HG02884 (cell line): ENCODE data around the gene KLK6.

ENCODE experiments used
- ATAC-seq: cut with Tn5 transposase; IDR thresholded peaks from one replicate; pipeline ENCODE4 v1.9.1; 2021; ENCODE audit warnings: mild to moderate bottlenecking, moderate library complexity; ENCODE audit not compliant: unreplicated experiment

The KLK6 gene

DNA sequence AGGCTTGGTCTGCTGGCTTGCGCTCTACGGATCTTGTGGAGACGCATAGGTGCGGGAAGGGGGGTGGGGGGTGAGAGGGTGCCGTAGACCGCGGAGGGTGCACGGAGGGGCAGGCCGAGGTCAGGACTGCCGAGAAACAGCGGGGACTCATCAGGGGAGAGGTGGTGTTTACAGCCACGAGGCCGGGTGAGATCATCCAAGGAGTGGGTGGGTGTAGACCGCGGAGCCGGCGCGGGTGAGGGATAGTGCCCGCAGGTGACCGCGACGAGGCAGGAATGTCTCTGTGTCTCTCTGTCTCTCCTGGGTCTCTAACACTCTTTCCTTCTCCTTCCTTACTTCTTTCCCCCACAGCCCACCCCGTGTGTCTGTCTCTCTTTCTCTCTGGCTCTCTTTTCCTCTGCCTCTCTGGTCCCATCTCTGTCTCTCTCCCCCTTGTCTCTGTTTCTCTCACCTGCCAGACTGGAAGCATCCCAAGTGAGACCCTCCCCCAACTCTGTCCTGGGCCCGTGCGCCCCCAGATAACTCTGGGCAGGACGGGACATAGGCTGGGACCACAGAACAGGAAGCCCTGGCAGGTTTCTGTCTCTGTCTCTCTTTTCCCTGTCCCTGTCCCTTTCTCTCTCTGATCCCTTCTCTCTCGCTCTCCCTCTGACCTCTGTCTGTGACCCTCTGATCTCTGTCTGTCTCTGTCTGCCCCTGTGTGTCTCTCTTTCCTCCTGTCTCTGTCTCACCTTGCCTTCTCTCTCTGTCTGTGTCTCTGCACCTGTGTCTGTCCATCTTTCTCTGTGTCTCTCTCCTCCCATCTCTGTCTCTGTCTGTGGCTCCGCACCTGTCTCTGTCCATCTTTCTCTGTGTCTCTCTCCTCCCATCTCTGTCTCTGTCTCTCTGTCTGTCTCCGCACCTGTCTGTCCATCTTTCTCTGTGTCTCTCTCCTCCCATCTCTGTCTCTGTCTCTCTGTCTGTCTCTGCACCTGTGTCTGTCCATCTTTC, 56.4 kb downstream of the KLK6 start:
- no peak for ATAC-seq

GRCh38 chr19:50912102-50912599, 57.2 kb downstream of the KLK6 start:
- no peak for ATAC-seq

DNA sequence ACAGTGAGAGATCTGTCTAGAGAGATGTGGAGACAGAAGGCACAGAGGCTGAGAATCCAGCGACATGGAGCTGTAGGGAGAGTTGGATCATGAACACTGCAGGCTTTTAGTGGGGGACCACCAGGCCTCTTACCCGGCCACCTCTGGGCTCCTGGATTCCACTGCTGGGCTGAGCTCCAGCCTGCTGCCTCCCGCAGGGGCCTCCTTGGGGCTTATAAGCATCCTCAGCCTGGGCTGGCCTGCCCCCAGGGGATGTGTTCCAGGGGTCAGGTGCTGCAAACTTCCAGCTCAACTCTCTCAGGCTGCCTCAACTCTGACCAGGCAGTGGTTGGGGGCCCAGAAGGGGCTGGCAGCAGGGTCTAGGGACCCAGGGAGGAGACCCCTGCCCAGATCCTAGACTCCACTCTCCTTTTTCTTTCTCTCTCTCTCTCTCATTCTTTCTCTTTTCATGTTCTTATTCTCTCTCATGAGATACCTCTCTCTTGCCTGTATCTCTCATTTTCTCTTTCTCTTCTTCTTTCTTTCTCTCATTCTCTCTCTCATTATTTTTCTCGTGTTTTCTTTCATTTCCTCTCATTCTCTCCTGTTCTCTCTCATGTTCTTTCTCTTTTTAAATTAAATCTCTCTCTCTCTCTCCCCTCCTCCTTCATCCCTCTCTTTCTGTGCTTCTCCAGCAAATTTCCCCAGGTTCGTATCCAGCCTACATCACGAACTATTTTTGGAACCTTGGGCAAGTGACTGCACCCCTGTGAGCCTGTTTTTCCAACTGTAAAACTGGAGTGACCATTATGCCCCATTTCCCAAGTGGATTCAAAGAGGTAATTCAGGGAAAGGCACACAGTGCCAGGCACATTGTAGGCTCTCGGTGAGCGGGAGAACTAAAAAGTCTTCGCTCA, 57.9 kb downstream of the KLK6 start, which contains the start of gene KLK4:
TSS of gene KLK4 (minus strand) at position 190 of the 896 bp plus-strand sequence. CDS start 657 bp downstream, outside the sequence.
- ATAC-seq, result no peak

DNA sequence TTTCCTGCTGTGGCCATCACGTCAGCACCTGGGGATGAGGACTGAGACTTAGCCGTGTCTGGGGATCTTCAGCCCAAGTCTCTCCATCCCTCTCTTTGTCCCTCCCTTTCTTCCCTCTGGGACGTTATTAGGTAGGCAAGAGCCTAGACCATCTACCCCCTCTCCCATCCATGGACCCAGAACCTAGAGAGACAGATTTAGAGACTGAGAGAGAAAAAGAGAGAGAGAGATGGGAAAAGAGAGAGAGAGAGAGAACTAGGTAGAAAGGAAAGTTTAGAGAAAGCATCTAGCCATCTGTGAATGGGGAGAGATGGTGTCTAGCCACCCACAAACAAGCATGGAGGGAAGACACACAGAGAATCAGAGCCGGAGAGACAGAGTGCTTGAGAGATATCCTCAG, 58.7 kb downstream of the KLK6 start:
- no peak for ATAC-seq

- peak; percentile 60 for ATAC-seq
These were observed 59.9 kb downstream of the KLK6 start for GRCh38 chr19:50909240-50910070.
